ENCODE measurements around the gene CACNA2D2. TPM values are rescaled to one million over a fixed set of nuclear protein-coding genes. Genes with fewer than 3 reads are reported as not detected.

Gene CACNA2D2
- total and polyA plus RNA-seq, 2 of the 13 experiments (the other 11 are each of a cell fraction or from before 2014, with no cell fraction given) = not detected

- TF ChIP-seq ZNF225 (CRISPR knock-in tag; IDR thresholded peaks at IDR 0.05) (no peak), HOXD1 (CRISPR knock-in tag; IDR thresholded peaks at IDR 0.05) (no peak), SP4 (CRISPR knock-in tag; IDR thresholded peaks at IDR 0.05) (no peak; the same call in 1 of the 2 replicates), ZFP41 (CRISPR knock-in tag; IDR thresholded peaks at IDR 0.05; ENCODE audit: borderline replicate concordance) (no peak), ZNF335 (CRISPR knock-in tag; IDR thresholded peaks at IDR 0.05) (no peak), ZNF460 (CRISPR knock-in tag; IDR thresholded peaks at IDR 0.05; ENCODE audit: borderline replicate concordance) (no peak), MEIS2 (CRISPR knock-in tag; IDR thresholded peaks at IDR 0.05) (0 out of 2 replicates have a peak, but pooled peaks have one; percentile 17), ATF2 (CRISPR knock-in tag; IDR thresholded peaks at IDR 0.05) (no peak; the same call in 1 of the 2 replicates), NFE2L2 (IDR thresholded peaks at IDR 0.05; ENCODE audit: low read length) (no peak), ZNF644 (CRISPR knock-in tag; IDR thresholded peaks at IDR 0.05; ENCODE audit: low read depth) (no peak), PBX3 (CRISPR knock-in tag; IDR thresholded peaks at IDR 0.05; ENCODE audit: borderline replicate concordance) (no peak), JUND (CRISPR knock-in tag; IDR thresholded peaks at IDR 0.05) (no peak), ZMYM3 (CRISPR knock-in tag; IDR thresholded peaks at IDR 0.05) (0 out of 2 replicates have a peak, but pooled peaks have one; percentile 9), SIN3A (IDR thresholded peaks at IDR 0.05; ENCODE audit: borderline replicate concordance, low read depth, low read length) (no peak), EHMT2 (IDR thresholded peaks at IDR 0.05; ENCODE audit: borderline replicate concordance, low read depth, low read length) (no peak), ZNF670 (CRISPR knock-in tag; IDR thresholded peaks at IDR 0.05; ENCODE audit: borderline replicate concordance) (no peak), ZNF737 (CRISPR knock-in tag; IDR thresholded peaks at IDR 0.05; ENCODE audit: borderline replicate concordance) (no peak), NFE2 (CRISPR knock-in tag; IDR thresholded peaks at IDR 0.05) (no peak), E2F2 (CRISPR knock-in tag; IDR thresholded peaks at IDR 0.05; ENCODE audit: borderline replicate concordance) (no peak), CENPT (CRISPR knock-in tag; IDR thresholded peaks at IDR 0.05; ENCODE audit: low read depth) (no peak), HNRNPL (IDR thresholded peaks at IDR 0.05; ENCODE audit: low read depth, low read length) (0 out of 2 replicates have a peak, but pooled peaks have one; percentile 36), SALL2 (CRISPR knock-in tag; IDR thresholded peaks at IDR 0.05) (no peak), KLF12 (CRISPR knock-in tag; IDR thresholded peaks at IDR 0.05; ENCODE audit: borderline replicate concordance) (no peak), ZNF468 (CRISPR knock-in tag; IDR thresholded peaks at IDR 0.05) (no peak)
Measured at GRCh38 chr3:50322115-50322385, 181.4 kb downstream of the CACNA2D2 start (continued).

Data from HepG2 (cell line).